MM.1S (cell line): Measurements from ENCODE around the gene GPRIN2.

Source experiments
- DNase-seq: peaks from one replicate; pipeline ENCODE4 v3.0.0-alpha.2; 2015
- H2AFZ ChIP-seq: fragments of 300-600 bp; sonication (generic); 2 replicates; pipeline ENCODE4 v1.6.0; 2016; ENCODE audit warnings: antibody characterized with exemption, low read length
- H3F3A ChIP-seq: fragments of 300-600 bp; sonication (generic); 2 replicates; pipeline ENCODE4 v1.6.1; 2016; ENCODE audit warnings: mild to moderate bottlenecking, antibody characterized with exemption, low read length, moderate library complexity, mixed read lengths; ENCODE audit not compliant: insufficient read depth
- H3K27ac ChIP-seq: fragments of 300-600 bp; sonication (generic); 2 replicates; pipeline ENCODE4 v1.5.1; 2016; ENCODE audit warnings: mild to moderate bottlenecking, low read length
- H3K27me3 ChIP-seq: fragments of 300-600 bp; sonication (generic); replicated peaks from 2 replicates; pipeline ENCODE4 v1.6.0; 2016; ENCODE audit warnings: low read length; ENCODE audit not compliant: insufficient read depth
- H3K36me3 ChIP-seq: fragments of 300-600 bp; sonication (generic); replicated peaks from 2 replicates; pipeline ENCODE4 v1.6.1; 2016; ENCODE audit warnings: mild to moderate bottlenecking, low read length, mixed read lengths; ENCODE audit not compliant: insufficient read depth
- H3K4me1 ChIP-seq: fragments of 300-600 bp; sonication (generic); 2 replicates; pipeline ENCODE4 v1.6.1; 2016; ENCODE audit warnings: low read length, mixed read lengths
- H3K4me2 ChIP-seq: fragments of 300-600 bp; sonication (generic); 2 replicates; pipeline ENCODE4 v1.6.0; 2016; ENCODE audit warnings: low read depth, low read length
- H3K4me3 ChIP-seq: fragments of 300-600 bp; sonication (generic); 2 replicates; pipeline ENCODE4 v1.5.1; 2016; ENCODE audit warnings: low read length, mixed read lengths
- H3K79me2 ChIP-seq: fragments of 300-600 bp; sonication (generic); 2 replicates; pipeline ENCODE4 v1.6.1; 2016; ENCODE audit warnings: mixed run types, low read length, mixed read lengths
- H3K9ac ChIP-seq: fragments of 300-600 bp; sonication (generic); 2 replicates; pipeline ENCODE4 v1.6.1; 2016; ENCODE audit warnings: low read length, mixed read lengths
- H3K9me2 ChIP-seq: fragments of 300-600 bp; sonication (generic); replicated peaks from 2 replicates; pipeline ENCODE4 v1.6.1; 2016; ENCODE audit warnings: mild to moderate bottlenecking, low read length, mixed read lengths; ENCODE audit not compliant: insufficient read depth
- H3K9me3 ChIP-seq: fragments of 300-600 bp; sonication (generic); replicated peaks from 2 replicates; pipeline ENCODE4 v1.6.1; 2016; ENCODE audit warnings: mild to moderate bottlenecking, low read length, mixed read lengths; ENCODE audit not compliant: insufficient read depth
- H4K20me1 ChIP-seq: fragments of 300-600 bp; sonication (generic); 2 replicates; pipeline ENCODE4 v1.6.1; 2016; ENCODE audit warnings: mild to moderate bottlenecking, low read length, moderate library complexity, mixed read lengths; ENCODE audit not compliant: insufficient read depth
- CTCF ChIP-seq: fragments of 300-600 bp; sonication (generic); IDR thresholded peaks from 2 replicates; pipeline ENCODE4 v1.5.1; 2016; ENCODE audit warnings: antibody characterized with exemption, low read length, mixed read lengths
- EZH2 ChIP-seq: fragments of 300-600 bp; sonication (generic); optimal IDR thresholded peaks from 2 replicates; pipeline ENCODE3; 2017; ENCODE audit warnings: low read depth, mild to moderate bottlenecking, antibody characterized with exemption, low read length, mixed read lengths
- EZH2phosphoT487 ChIP-seq: fragments of 300-600 bp; sonication (generic); IDR thresholded peaks from 2 replicates; pipeline ENCODE4 v1.6.1; 2018; ENCODE audit warnings: antibody characterized with exemption, low read length

Gene GPRIN2

GRCh38 chr10:46516660-46517416 lies 39.6 kb downstream of the GPRIN2 start:
- H3K4me1 ChIP-seq: no peaks in the 10 kb centered on the region
- no peak overlapping the region for H3K9ac ChIP-seq
- H3K27me3 ChIP-seq: no peaks in the 10 kb centered on the region
- no peaks in the 10 kb centered on the region for H3K36me3 ChIP-seq
- TF ChIP-seq EZH2: no peak
- no peak for TF ChIP-seq CTCF
- TF ChIP-seq EZH2phosphoT487: no peak
- no peaks in the 10 kb centered on the region for H3K79me2 ChIP-seq
- H3K9me3 ChIP-seq: no peaks in the 10 kb centered on the region
- H2AFZ ChIP-seq: no peak overlapping the region
- no peak for DNase-seq
- H3K9me2 ChIP-seq: no peaks in the 10 kb centered on the region
- H3K4me3 ChIP-seq: no peak overlapping the region
- H3F3A ChIP-seq: no peaks in the 10 kb centered on the region
- no peak overlapping the region for H3K4me2 ChIP-seq
- H4K20me1 ChIP-seq: no peaks in the 10 kb centered on the region
- no peak overlapping the region for H3K27ac ChIP-seq

DNA sequence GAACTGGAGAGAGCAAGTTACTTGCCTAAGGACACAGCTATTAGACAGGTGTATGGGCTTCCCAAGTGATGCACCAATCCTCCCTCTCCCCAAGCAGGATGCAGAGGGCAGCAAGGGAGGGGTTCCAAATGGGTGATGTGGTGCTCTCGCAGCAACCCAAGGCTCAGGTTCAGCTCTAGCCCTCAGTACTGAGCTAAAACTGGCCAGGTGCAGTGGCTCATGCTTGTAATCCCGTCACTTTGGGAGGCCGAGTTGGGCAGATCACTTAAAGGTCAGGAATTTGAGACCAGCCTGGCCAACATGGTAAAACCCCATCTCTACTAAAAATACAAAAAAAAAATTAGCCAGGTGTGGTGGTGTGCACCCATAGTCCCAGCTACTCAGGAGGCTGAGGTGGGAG lies 40.7 kb downstream of the GPRIN2 start:
- Histone ChIP-seq H3K36me3 (no peaks in the 10 kb centered on the region), H3K9me3 (no peaks in the 10 kb centered on the region), H3K79me2 (no peaks in the 10 kb centered on the region), H3K9ac (no peak overlapping the region), H3K4me2 (no peak overlapping the region), H3K27me3 (no peaks in the 10 kb centered on the region), H3K4me3 (no peak overlapping the region), H3F3A (no peaks in the 10 kb centered on the region), H3K4me1 (no peaks in the 10 kb centered on the region), H3K9me2 (no peaks in the 10 kb centered on the region), H3K27ac (no peak overlapping the region), H2AFZ (no peak overlapping the region), H4K20me1 (no peaks in the 10 kb centered on the region)
- TF ChIP-seq EZH2phosphoT487 (no peak), EZH2 (no peak), CTCF (no peak)
- no peak for DNase-seq

GRCh38 chr10:46515366-46515765 lies 41.1 kb downstream of the GPRIN2 start:
- DNase-seq: no peak
- H3K4me1 ChIP-seq: no peaks in the 10 kb centered on the region
- no peaks in the 10 kb centered on the region for H3K36me3 ChIP-seq
- no peaks in the 10 kb centered on the region for H3K27me3 ChIP-seq
- TF ChIP-seq CTCF (no peak), EZH2phosphoT487 (no peak), EZH2 (no peak)
- no peak overlapping the region for H3K4me2 ChIP-seq
- H3K4me3 ChIP-seq: no peak overlapping the region
- H4K20me1 ChIP-seq: no peaks in the 10 kb centered on the region
- no peaks in the 10 kb centered on the region for H3F3A ChIP-seq
- H3K27ac ChIP-seq: no peak overlapping the region
- H2AFZ ChIP-seq: no peak overlapping the region
- no peak overlapping the region for H3K9ac ChIP-seq
- no peaks in the 10 kb centered on the region for H3K79me2 ChIP-seq
- H3K9me3 ChIP-seq: no peaks in the 10 kb centered on the region
- no peaks in the 10 kb centered on the region for H3K9me2 ChIP-seq
